GM12873 (cell line): ENCODE results near the gene ADCYAP1R1.

Experiments used
- TF ChIP-seq, protein P1 (sequence below): IDR thresholded peaks from 2 replicates; pipeline ENCODE4 v1.5.1; 2012; ENCODE audit warnings: low read depth, mild to moderate bottlenecking, moderate library complexity, low read length, control low read depth; ENCODE audit not compliant: insufficient read depth; ENCODE audit errors: missing control alignments

The ADCYAP1R1 gene

DNA sequence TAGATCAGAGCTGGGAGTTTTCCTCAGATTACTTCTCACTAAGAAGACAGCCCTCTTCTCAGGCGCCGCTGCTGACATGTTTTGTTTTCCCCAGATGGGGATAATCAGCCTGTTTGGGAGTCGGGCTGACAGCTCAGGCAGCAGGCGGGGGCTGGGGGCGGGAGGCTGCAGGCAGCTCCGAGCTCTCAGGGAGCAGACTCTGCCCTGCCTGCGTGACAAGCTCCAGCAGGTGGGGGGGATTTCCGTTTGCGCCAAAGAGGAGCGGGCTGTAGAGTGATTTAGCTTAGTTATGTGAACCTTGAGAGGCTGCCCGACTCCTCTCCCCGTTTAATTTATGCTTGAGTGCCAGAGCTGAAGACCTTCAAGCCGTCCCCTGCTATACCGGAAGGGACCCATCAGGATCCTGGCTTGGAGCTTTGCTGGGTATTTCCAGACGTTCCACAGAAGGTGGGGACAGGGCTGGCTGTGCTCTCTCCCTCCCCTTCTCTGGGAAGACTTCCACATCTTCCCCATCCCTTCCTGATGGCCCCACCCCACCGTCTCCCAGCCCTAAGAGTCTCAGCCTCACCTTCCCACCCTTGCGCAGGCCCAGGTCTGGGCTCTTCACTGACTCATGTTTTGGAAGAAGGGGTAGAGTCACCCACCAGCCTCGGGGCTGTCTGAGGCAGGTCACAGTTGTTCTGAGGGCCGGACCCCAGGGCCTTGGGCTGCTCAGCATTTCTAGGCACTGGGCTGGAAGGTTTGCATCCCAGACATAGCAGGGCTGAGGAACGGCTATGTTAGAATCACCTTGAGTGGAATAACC is 24.7 kb upstream of the ADCYAP1R1 start:
- TF ChIP-seq, protein P1, sequence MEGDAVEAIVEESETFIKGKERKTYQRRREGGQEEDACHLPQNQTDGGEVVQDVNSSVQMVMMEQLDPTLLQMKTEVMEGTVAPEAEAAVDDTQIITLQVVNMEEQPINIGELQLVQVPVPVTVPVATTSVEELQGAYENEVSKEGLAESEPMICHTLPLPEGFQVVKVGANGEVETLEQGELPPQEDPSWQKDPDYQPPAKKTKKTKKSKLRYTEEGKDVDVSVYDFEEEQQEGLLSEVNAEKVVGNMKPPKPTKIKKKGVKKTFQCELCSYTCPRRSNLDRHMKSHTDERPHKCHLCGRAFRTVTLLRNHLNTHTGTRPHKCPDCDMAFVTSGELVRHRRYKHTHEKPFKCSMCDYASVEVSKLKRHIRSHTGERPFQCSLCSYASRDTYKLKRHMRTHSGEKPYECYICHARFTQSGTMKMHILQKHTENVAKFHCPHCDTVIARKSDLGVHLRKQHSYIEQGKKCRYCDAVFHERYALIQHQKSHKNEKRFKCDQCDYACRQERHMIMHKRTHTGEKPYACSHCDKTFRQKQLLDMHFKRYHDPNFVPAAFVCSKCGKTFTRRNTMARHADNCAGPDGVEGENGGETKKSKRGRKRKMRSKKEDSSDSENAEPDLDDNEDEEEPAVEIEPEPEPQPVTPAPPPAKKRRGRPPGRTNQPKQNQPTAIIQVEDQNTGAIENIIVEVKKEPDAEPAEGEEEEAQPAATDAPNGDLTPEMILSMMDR, result no peak

DNA sequence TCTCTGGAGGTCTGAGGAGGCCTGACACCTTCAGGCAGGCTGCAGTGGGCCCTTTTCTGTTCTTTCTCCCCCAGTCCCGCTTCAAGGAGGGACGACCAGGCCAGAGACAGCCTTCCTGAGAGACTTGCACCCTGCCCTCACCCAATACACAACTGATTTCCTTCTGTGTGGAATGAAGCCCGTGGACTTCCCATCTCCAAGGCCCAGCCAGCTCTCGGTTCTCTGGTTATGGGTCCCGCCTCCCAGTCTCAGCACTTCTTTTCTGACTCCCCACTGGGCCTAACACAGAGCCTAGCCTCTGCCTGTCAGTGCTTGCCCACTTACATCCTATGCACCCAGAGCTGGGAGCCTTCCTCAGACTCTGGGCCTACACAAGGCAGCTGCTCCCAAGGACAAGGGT is 24.1 kb upstream of the ADCYAP1R1 start:
- TF ChIP-seq, protein P1, result no peak

DNA sequence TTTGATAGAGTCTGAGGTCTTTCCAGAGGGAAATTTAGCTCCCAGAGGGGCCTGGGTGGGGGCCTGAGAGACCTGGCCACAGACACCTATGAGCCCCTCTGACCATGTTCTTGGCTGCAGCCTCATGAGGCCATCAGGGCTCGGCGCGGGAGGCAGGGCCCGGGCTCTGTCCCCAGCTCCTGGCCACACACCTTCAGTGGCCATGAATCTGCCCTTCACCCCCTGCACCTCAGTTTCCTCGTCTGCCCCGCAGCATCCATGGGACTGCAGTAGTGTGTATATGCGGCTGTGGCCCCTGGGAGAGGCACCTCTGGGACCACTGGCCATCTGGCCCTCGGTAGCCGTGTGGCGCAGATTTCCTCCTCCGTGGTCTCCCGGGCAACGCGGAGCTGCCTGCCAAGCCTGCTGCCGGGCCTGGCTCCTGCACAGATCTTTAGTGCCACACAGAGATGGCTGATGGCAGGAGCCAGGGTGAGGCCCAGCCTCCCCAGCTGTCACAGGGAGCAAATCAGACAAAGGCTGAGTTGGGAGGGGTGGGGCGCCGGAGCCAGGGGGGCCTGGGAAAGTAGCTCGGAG is 23.6 kb upstream of the ADCYAP1R1 start:
- TF ChIP-seq, protein P1, result no peak

DNA sequence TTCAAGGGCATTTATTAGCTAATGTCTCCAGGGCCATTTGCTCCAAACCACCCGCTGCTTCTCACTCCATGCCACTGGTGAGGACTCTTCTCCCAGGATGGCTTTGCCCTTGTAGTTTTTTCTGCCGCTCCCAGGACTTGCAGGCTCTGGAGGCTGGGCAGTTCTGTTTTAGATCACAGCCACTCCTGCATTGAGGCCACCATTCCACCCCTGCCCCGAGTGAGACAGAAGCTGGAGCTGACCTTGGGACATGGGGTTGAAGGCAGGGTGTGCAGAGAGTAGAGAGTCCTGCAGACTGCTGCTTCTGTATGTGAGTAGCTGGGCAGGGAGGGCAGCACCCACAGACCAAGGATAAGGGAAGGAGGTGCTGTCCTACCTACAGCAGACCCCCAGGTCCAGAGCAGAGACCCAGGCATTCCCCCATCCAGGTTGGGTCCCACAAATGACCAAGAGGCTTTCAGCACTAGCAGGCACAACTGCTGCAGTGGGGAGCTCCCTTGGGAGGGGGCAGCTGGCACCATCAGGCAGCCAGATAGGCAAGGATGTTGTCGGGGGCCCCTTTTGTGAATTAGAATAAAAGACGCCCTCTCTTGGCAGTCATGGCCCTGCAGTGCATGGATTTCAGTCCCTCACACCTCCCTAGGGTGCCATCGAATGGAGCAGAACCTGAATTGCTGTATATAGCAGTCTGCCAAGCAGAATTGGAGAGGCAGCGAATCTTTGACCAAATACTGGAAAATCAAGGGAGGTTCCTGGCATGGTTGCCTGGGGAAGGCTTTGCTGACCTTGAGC is 22.7 kb upstream of the ADCYAP1R1 start:
- TF ChIP-seq, protein P1, result no peak

DNA sequence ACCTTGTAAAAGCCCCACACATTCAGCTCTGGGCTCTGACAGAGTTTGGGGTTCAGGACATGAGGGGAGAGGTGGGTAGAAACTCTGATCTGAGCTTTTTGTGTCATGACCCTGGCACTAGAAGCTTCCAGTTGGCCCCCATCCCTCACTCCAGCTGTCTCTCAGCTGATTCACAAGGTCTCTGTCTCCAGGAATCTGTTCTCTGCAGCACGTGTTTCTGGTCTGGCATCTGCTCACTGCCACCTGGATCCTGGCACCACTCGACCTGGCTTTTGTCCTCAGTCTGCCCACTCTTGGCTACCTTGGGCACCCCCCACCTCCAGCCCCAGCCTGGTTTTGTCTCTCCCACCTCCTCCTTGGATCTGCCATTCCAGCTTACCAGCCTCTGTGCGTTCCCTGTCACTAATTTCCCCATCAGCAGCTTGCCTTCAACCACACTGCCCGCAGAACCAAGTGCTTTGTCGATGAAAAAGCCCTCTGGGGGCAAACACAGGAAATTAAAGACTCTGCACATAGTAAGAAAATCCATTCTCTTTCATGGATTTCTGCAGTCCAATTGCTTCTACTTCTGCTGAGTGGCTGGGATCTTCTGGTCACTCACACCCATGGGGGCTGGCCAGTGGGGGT is 18.3 kb upstream of the ADCYAP1R1 start:
- TF ChIP-seq, protein P1, result no peak

DNA sequence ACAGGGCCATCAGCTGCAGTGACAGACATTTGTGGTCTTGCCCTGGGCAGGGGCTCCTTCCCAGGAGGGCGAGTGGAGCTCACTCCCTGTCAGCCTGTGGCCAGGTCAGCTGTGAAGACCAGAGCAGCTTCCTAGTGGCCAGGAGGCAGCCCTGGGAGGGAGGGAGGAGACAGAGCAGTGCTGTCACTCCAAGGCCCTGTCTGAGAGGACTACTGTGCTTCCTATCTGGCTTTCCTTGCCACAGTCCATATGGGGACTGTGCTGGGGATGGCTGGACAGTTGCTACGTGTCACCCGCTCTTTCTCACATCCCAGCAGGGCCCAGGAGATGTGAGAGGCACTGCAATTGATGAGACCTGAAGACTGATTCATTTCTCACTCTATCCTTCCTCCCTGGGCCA is 15.2 kb upstream of the ADCYAP1R1 start:
- TF ChIP-seq, protein P1, result no peak

DNA sequence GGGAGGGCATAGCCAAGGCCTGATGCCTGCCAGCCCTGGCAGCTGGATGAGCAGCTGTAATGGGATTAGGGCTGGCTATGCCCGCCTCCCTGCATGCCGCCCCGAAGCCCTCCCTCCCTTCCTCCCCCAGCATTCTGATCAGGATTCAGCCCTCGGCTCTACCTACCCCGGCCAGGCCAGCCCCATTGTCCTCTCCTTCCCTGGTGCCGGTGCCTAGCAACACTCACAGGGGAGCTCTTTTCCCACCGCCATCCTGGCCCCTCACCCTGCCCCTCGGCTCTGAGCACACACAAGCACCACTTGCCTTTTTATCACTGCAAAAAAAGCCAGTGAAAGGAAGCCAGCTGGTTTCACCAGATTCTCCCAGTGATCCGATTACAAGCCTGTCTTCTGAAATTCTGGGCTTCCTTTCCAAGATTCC is 9.0 kb upstream of the ADCYAP1R1 start:
- TF ChIP-seq, protein P1, result no peak
